Measurements from ENCODE around the gene TRAPPC8. TPM values are rescaled to one million over a fixed set of nuclear protein-coding genes. Genes with fewer than 3 reads are reported as not detected.

The TRAPPC8 gene
- total RNA-seq, 2 experiments from 2014 or later, result 22.8 to 23.4 TPM

DNA sequence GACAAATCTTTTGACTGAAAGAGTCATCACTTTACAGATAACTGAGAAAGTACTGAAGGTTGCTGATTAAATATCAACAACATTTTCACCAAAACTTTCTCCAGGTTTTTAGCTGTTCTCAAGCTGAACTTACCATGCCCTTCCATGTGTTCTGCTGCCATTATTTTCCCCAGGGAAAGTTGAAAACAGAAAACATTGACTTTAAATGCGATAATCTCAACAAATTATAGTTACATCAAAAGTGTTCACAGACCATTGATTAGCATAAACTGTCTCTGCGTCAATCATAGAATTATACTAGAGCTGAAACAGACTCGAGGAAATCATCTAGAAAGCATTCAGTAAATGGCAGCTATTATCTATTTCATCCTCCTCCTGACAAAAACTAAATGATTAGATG, 51.4 kb downstream of the TRAPPC8 start:
- Histone ChIP-seq H3K4me2 (ENCODE audit: low read length) (no peak overlapping the region), H4K20me1 (ENCODE audit: insufficient read depth, low read length) (no peaks in the 10 kb centered on the region), H3K27ac (ENCODE audit: low read depth, low read length, poor library complexity, severe bottlenecking) (no peak overlapping the region), H3K9me2 (ENCODE audit: insufficient read depth, low read length) (no peaks in the 10 kb centered on the region), H3K4me3 (ENCODE audit: low read depth, low read length, poor library complexity, severe bottlenecking) (no peak overlapping the region), H3K79me2 (ENCODE audit: insufficient read depth, low read depth, low read length) (no peaks in the 10 kb centered on the region), H2AFZ (ENCODE audit: low read length) (no peak overlapping the region), H3K36me3 (ENCODE audit: insufficient read depth, low read length) (peaks cover 29% of the 10 kb centered on the region), H3K9me3 (ENCODE audit: low read length) (no peaks in the 10 kb centered on the region), H3K4me1 (ENCODE audit: insufficient read depth, low read length, poor library complexity, severe bottlenecking) (no peaks in the 10 kb centered on the region)
- ChIA-PET POLR2A (no interaction called here), CTCF (ENCODE audit: unreplicated experiment) (no interaction called here)
- no peak for DNase-seq (ENCODE audit: low spot score)
- no TSS peak for BruUV-seq (replicated peaks)
- intact Hi-C loops (cut with micrococcal nuclease; ENCODE audit: unreplicated experiment), result no loop called here
- no peak for TF ChIP-seq EZH2phosphoT487 (IDR thresholded peaks at IDR 0.05; ENCODE audit: borderline replicate concordance, low read depth, low read length)
- TF ChIP-seq CTCF (conservative IDR thresholded peaks at IDR 0.05; ENCODE audit: low read length), result no peak

- no TSS peak for BruUV-seq (replicated peaks)
- ChIA-PET POLR2A (interaction anchor here (1.1 kb wide), 1 partner anchor 15 kb away, joined by 3 read pairs; no protein-coding TSS in a partner anchor), CTCF (ENCODE audit: unreplicated experiment) (no interaction called here)
- Histone ChIP-seq H3K4me2 (ENCODE audit: low read length) (no peak overlapping the region), H3K4me1 (ENCODE audit: insufficient read depth, low read length, poor library complexity, severe bottlenecking) (no peaks in the 10 kb centered on the region), H3K79me2 (ENCODE audit: insufficient read depth, low read depth, low read length) (0 out of 2 replicates have a peak, but pooled peaks cover 6% of the 10 kb centered on the region), H3K9me3 (ENCODE audit: low read length) (no peaks in the 10 kb centered on the region), H3K9me2 (ENCODE audit: insufficient read depth, low read length) (no peaks in the 10 kb centered on the region), H4K20me1 (ENCODE audit: insufficient read depth, low read length) (no peaks in the 10 kb centered on the region), H2AFZ (ENCODE audit: low read length) (no peak overlapping the region), H3K36me3 (ENCODE audit: insufficient read depth, low read length) (peaks cover 51% of the 10 kb centered on the region), H3K4me3 (ENCODE audit: low read depth, low read length, poor library complexity, severe bottlenecking) (no peak overlapping the region), H3K27ac (ENCODE audit: low read depth, low read length, poor library complexity, severe bottlenecking) (no peak overlapping the region)
- intact Hi-C loops (cut with micrococcal nuclease; ENCODE audit: unreplicated experiment), result no loop called here
- no peak for TF ChIP-seq EZH2phosphoT487 (IDR thresholded peaks at IDR 0.05; ENCODE audit: borderline replicate concordance, low read depth, low read length)
- no peak for TF ChIP-seq CTCF (conservative IDR thresholded peaks at IDR 0.05; ENCODE audit: low read length)
- no peak for DNase-seq (ENCODE audit: low spot score)
Measured at GRCh38 chr18:31884020-31884419, 58.9 kb downstream of the TRAPPC8 start.

DNA sequence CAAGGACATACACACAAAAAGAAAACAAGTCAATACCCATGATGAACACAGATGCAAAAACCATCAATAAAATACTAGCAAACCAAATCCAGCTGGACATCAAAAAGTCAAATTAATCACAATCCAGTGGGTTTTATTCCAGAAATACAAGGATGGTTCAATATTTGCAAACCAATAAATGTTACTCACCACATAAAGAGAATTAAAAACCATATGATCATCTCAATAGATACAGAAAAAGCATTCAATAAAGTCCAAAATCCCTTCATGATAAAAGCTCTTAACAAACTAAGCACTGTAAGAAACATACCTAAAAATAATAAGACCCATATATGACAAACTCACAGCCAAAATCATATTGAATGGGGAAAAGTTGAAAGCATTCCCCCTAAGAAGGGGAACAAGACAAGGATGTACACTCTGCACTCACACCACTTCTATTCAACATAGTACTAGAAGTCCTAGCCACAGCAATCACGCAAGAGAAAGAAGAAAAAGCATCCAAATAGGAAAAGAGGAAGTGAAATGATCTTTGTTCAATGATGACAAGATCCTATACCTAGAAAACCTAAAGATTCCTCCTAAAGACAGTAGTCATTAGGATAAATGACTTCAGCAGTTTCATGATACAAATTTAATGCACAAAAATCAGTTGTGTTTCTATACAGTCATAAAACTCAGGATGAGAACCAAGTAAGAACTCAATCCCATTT, 62.6 kb downstream of the TRAPPC8 start:
- H3K9me2 ChIP-seq (ENCODE audit: insufficient read depth, low read length), result no peaks in the 10 kb centered on the region
- intact Hi-C loops (cut with micrococcal nuclease; ENCODE audit: unreplicated experiment), result no loop called here
- H2AFZ ChIP-seq (ENCODE audit: low read length), result no peak overlapping the region
- no peak for TF ChIP-seq CTCF (conservative IDR thresholded peaks at IDR 0.05; ENCODE audit: low read length)
- TF ChIP-seq EZH2phosphoT487 (IDR thresholded peaks at IDR 0.05; ENCODE audit: borderline replicate concordance, low read depth, low read length), result no peak
- no peak overlapping the region for H3K4me2 ChIP-seq (ENCODE audit: low read length)
- H3K79me2 ChIP-seq (ENCODE audit: insufficient read depth, low read depth, low read length), result 0 out of 2 replicates have a peak, but pooled peaks cover 6% of the 10 kb centered on the region
- BruUV-seq (replicated peaks), result no TSS peak
- no peak for DNase-seq (ENCODE audit: low spot score)
- no peaks in the 10 kb centered on the region for H4K20me1 ChIP-seq (ENCODE audit: insufficient read depth, low read length)
- H3K4me1 ChIP-seq (ENCODE audit: insufficient read depth, low read length, poor library complexity, severe bottlenecking), result no peaks in the 10 kb centered on the region
- no peaks in the 10 kb centered on the region for H3K9me3 ChIP-seq (ENCODE audit: low read length)
- peaks cover 59% of the 10 kb centered on the region for H3K36me3 ChIP-seq (ENCODE audit: insufficient read depth, low read length)
- H3K27ac ChIP-seq (ENCODE audit: low read depth, low read length, poor library complexity, severe bottlenecking), result no peak overlapping the region
- POLR2A ChIA-PET, result interaction anchor here (0.7 kb wide), 1 partner anchor 29 kb away, joined by 4 read pairs; no protein-coding TSS in a partner anchor
- no peak overlapping the region for H3K4me3 ChIP-seq (ENCODE audit: low read depth, low read length, poor library complexity, severe bottlenecking)
- CTCF ChIA-PET (ENCODE audit: unreplicated experiment), result no interaction called here
